ENCODE results near the gene PIP5K1C.

GRCh38 chr19:3591876-3592613 lies 108.2 kb downstream of the PIP5K1C start:
- TF ChIP-seq EZH2 (IDR thresholded peaks at IDR 0.05; ENCODE audit: low read depth) (no peak), CTCF (conservative IDR thresholded peaks at IDR 0.05) (no peak)
